HG03095 (cell line): ENCODE results near the gene ICAM1.

ENCODE experiments used
- ATAC-seq: cut with Tn5 transposase; IDR thresholded peaks from one replicate; pipeline ENCODE4 v1.9.1; 2021; ENCODE audit warnings: moderate library complexity; ENCODE audit not compliant: unreplicated experiment

ICAM1 gene

GRCh38 chr19:10292206-10292788 is 21.4 kb downstream of the ICAM1 start:
- ATAC-seq, result peak; percentile 47

- ATAC-seq, result no peak
Observed at GRCh38 chr19:10292789-10293636, 22.1 kb downstream of the ICAM1 start.

DNA sequence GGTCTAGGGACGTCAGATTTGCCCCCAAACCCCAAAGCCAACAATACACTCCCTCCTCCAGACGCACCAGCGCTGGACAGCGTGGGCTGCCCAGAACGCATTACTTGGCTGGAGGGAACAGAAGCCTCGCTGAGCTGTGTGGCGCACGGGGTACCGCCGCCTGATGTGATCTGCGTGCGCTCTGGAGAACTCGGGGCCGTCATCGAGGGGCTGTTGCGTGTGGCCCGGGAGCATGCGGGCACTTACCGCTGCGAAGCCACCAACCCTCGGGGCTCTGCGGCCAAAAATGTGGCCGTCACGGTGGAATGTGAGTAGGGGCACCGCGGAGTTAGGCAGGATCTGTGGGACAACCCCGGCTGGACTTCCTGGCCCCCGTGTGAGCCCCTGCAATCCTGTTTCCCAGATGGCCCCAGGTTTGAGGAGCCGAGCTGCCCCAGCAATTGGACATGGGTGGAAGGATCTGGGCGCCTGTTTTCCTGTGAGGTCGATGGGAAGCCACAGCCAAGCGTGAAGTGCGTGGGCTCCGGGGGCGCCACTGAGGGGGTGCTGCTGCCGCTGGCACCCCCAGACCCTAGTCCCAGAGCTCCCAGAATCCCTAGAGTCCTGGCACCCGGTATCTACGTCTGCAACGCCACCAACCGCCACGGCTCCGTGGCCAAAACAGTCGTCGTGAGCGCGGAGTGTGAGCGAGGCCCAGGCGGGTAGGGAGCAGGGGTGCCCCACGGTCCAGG is 22.9 kb downstream of the ICAM1 start:
- ATAC-seq, result no peak

- no peak for ATAC-seq
Observed at GRCh38 chr19:10294368-10294697, 23.4 kb downstream of the ICAM1 start.

DNA sequence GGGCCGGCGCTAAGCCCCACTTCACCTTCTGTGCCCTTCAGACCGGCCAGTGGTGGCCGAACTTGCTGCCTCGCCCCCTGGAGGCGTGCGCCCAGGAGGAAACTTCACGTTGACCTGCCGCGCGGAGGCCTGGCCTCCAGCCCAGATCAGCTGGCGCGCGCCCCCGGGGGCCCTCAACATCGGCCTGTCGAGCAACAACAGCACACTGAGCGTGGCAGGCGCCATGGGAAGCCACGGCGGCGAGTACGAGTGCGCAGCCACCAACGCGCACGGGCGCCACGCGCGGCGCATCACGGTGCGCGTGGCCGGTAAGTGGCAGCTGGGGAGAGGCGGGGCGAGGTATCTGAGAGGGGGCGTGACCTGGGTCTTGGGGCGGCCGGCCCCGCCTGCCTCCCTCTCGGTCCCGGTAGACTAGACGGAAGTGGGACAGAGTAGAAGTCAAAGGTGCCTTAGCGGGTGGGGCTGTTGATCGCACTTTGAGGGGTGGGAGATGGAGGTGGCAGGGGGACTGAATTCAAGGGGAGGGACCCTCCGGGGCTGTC is 24.5 kb downstream of the ICAM1 start:
- no peak for ATAC-seq

DNA sequence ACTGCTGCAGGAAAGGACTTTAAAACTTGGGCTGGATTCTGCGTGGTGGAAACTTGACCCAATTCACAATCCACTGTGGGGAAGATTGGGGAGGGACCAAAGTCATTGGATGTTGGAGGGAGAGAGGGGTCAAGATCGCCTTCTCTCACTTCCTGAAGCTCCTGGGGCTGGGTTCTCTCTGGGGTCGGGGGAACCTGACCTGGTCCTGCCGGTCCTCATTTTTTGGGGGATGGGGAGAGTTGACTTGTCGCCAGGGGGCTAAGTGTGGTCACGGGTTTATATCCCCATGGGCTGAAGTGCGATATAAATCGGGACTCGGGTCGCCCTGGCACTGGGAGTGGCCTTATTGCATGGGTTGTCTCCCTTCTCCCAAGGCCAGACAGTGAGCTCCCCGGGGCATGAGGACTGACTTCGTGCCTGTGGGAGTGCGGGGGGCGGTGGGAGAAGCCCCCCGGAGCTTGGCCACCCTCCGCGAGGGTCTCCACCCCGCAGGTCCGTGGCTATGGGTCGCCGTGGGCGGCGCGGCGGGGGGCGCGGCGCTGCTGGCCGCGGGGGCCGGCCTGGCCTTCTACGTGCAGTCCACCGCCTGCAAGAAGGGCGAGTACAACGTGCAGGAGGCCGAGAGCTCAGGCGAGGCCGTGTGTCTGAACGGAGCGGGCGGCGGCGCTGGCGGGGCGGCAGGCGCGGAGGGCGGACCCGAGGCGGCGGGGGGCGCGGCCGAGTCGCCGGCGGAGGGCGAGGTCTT is 25.1 kb downstream of the ICAM1 start:
- ATAC-seq, result no peak

DNA sequence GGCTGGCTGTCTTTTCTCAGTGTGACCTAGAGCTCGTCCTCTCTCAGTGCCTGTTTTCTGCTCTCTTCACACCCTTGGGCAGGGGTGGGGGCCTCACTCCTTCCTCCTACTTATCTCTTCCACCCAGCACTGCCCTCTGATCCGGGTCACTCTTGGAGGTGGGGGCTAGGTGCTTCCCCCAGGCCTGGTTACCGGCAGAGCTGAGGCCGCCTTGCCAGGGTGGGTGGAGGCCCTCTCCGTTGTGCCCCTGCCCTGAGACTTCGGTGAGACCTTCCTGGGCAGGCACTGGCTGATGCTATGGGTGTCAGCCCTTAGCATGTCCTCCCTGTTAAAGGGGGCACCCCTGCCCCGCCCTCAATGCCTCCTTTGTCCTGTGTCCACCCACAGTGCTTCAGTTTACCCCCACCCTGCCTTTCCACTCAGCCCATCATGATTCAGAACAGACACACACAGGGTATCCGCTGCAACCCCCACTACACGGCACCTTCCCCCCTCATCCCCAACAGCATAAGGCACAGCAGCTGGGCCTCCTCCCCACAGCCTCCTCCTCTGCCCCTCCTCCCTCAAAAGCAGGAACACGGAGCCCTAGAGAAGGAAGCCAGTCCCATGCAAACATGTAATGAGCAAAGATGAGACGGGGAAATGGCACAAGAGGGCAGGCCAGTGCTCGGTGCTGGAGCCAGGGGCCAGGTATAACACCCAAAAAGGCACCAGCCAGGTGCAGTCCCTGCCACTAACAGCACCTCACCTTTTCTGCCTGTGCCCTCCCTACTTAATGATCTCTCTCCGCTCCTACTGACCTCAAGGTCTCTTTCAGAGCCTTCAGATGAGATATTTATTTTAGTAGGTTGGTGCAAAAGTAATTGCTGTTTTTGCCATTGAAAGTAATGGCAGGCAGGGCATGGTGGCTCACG is 28.9 kb downstream of the ICAM1 start:
- ATAC-seq, result no peak

- ATAC-seq, result no peak
Observed at GRCh38 chr19:10305139-10305806, 34.4 kb downstream of the ICAM1 start.

GRCh38 chr19:10306327-10306726 is 35.4 kb downstream of the ICAM1 start:
- ATAC-seq, result no peak

GRCh38 chr19:10309423-10309822 is 38.5 kb downstream of the ICAM1 start, which contains the start of gene ZGLP1:
Gene ZGLP1 (minus strand): TSS chr19:10309815.
- ATAC-seq, result no peak

DNA sequence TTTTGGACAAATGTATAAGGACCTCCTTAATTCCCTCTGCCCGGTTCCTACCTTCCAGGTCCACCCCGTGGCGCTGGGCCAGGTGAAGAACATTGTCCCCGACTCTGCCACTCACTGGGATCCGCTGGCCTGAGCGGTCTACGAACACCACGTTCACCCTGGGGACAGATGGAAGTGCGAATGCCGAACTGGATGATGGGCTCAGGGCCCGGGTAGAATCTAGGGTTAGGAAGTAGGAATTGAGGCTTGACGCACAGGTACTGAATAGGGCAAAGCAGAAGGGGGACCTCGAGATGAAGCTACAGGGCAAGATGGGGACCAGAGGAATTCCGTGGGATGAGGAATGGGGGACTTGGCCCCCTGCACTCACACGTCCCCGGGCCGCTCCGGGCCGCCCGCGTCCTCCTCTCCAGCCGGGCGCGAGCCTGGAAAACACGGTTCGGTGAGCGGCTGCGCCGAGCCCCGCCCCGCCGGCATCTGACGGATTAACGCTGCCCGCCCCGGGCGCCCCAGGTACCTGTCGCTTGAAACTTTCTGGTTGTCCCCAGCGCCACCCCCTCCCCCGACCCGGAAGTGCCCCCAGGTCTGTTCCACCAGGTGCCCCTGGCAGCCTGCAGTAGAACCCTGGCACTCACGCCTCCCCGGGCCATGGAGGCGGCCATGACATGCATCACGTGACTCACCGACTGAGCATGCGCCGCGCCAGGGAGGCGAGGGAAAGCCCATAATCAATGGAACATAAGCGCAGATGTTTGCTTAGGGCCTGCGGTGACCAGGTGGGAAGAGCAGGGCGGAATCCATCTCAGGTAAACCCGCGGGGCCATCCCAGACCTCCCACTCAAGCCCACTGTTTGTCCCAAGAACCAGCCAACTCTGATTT is 44.7 kb downstream of the ICAM1 start, which contains the start of gene FDX2:
TSS of gene FDX2 (minus strand) at position 681 of the 880 bp plus-strand sequence. CDS start at position 662, 19 bp downstream.
- no peak for ATAC-seq

GRCh38 chr19:10316229-10317044 is 45.5 kb downstream of the ICAM1 start:
- no peak for ATAC-seq

DNA sequence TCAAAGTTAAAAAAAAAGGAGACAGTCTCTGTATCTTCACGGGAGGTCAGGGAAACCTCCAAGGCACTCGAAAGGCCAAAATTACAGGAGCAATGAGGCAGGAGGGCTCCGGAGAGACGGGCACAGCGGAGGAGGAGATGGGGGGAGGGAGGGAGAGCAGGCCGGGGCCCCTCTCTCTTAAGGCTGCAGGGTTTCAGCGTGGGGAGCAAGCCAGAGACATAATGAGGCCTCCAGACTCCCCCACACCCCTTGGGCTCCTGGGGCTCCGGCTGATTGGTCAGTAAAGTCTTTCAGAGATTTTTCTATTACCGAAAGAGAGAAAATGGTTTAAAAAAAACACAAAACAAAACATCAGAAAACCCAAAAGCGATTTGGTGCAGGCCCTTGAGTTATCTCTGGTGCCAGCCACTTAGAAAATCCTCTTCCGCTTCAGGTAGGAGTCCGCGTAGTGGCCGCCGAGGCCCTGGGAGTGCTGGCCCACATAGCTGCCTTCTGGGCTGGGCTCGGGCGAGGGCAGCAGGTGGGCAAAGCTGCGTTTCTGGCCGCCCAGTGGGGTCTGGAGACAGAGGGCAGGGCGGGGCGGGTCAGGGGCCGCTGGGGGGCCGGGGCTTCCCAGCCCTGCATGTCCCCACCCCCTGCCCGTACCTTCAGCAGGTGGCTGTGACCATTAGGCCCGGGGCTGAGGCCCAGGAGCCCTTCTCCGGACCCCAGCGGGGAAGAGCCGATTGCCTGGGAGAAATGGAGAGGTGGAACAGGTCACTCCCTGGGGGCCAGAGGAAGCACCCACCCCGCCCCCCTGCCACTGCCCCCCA is 46.3 kb downstream of the ICAM1 start:
- no peak for ATAC-seq

- ATAC-seq, result no peak
Observed at GRCh38 chr19:10317857-10318462, 47.0 kb downstream of the ICAM1 start.

GRCh38 chr19:10318807-10319682 is 48.1 kb downstream of the ICAM1 start:
- no peak for ATAC-seq
